ENCODE results near the gene EDN2.

Gene EDN2

DNA sequence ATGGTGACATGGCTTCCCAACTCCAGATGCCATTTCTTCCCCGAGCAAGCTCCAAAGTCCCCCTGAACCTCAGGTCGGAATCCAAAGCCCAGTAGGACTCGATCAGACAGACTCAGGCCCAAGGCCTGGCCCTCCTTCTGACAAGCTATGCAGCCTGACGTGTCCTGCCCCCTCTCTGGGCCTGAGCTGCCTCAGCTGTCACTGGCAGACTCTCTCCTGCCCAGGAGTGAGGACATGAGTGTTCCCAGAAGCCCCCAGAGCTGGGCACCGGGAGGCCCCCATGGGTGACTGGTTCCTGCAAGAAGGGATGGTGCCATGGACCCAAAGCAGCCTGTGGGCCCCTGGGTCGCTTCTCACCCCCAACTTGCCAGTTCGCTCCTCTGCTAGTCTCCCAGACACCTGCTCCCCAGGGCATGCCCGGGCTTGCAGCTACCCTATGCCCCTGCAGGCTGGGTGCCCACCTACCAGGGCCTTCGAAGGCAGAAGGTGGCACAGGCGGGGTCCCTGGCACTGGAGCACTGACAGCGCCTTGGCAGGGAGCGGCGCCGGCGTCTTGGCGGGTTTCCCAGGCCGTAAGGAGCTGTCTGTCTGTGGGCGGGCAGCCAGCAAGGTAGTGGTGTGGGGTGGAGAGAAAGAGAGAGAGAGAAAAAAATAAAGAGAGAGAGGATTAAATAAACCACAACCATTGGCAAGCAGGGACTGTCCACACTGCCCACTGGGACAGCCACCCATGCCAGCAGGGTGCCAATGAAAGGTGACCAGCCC, 2.3 kb downstream of the EDN2 start:
- DNase-seq: no peak

DNA sequence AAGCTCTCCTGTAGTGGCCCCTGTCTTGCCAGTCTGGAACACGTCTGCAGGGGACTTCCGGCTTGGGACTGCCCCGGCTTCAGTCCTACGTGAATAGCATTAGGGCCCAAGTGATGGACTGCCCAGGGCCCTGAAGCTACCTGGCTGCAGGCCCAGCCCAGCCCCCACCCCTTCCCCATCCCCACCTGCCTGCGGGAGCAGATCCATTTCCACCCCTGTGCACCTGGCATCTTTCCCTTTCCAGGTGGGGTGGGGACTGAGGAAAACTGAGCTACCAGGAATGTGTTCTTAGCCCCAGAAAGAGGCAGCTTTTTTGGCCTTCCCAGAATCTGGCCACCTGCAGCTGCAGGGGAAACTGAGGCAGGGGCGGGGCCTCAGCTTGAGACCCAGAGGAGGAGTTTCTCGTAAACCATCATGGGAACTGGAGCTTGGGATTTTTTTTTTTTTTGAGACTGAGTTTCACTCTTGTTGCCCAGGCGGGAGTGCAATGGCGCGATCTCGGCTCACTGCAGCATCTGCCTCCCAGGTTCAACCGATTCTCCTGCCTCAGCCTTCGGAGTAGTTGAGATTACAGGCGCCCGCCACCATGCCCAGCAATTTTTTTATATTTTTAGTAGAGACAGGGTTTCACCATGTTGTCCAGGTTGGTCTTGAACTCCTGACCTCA, 3.2 kb downstream of the EDN2 start:
- no peak for DNase-seq

DNA sequence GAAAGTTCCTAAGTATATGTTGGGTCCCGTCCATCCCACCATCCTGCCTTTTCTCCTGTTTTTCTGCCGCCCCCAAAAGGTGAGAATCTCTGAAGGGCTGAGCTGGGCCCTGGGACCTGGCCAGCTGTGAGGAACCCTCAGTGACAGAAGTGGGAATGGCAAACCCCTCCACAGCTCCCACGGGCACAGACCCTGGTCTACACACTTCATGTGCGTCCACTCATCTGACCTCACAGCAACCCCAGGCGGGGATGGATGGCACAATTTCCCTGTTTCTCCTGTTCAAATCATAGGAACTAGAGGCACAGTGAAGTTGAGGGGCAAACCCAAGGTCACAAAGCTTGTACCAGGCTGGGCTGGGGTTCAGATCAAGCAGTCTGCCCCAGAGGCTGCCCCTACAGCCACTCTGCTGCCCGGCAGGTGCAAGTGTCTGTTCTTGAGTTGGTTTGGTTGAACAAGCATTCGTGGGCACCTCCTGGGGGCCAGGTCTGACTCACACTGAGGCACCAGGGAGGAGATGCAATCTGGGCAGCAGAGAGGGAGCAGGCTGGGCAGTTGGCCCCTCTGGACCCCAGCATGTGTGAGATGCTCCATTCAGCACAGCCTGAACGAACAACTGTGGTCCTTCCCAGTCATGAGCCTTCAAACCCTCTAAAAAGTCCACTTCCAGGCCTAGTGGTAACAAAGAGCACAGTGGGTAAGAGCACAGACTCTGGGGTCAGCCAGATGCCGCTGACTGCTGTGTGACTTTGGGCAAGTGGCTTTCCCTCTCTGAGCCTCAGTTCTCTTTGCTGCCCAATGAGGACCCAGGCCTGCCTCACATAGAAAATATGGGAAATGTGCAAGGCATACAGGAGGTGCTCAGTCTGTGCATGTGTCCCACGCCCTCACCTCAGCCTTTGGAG, 4.0 kb downstream of the EDN2 start:
- no peak for DNase-seq

DNA sequence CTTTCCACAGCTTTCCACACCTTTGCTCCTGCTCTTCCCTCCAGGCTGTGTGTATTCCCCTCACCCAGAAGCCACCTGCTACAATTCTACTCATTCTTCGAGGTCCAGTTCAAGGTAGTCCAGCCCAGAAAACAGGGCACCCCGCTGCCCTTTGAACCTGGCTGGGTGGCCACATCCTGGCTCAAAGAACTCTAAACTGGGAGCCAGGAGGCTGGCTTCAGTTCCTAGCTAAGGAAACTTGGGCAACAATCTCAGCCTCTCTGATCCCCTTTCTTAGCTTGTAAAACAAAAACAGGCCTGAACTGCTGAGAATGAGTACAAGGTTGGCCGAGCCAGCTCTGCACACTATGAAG, 4.7 kb downstream of the EDN2 start:
- no peak for DNase-seq

DNA sequence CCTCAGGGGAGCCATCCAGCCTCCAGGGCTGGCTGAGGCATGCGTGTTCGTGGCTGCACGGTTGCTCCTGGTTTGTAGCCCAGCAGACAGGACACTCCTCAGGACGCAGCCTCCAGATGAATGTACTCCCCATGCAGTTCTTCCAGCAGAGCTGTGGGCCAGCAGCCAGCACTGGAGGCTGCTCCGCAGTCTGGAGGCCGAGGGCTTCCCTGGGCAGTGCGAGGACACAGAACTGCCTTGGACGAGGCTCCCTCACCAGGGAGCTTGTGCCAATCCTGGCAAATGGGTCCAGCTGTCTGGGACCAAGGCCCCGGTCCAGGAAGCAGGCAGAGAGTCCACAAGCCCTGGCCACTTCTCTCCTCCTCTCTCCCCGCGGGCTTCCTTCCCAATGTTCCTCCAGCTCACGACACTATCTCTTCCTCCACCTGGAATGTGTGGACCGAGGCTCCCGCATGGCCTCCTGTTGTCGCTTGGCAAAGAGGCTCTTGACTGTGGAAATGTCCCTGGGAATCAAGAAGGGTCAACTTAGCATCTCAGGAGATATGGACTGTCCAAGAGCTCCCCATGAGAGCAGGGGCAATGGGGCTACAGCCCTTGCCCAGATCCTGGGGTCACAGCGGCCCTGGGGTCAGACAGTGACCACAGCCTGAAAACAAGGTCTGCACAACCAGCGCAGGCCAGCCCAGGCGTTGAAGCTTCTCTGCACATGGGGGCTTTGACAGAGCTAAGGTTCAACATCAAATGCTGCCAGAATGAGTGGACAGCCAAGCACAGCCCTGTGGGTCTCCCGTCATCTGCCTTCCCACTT, 5.3 kb downstream of the EDN2 start:
- no peak for DNase-seq

DNA sequence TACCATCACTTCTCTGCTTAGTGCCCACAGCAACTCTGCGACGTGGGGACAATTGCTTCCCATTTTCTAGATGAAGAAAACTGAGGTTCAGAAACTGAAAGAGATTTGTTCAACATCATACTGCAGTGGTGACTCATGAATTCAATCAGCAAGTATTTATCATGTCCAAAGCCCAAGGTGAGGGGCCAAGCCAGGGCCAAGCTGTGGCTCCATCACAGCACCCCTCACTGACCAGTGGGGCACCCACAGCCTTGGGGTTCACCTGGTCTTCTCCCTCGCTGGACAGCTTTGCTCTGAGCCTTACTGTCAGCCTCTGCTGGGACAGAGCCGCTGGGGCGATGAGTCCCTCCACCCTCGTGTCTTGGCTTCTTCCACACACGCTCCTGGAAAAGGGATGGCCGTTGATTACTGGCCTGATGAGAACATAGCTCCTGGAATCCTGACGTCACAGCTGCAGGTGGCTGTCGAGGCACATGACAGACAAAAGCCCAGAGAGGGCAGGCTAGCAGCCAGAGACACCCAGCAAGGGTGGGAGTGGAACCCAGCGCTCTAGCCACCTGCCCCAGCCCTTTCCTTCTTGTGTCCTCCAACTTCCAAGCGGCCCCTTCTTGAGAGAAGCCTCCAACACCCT, 6.2 kb downstream of the EDN2 start:
- no peak for DNase-seq

DNA sequence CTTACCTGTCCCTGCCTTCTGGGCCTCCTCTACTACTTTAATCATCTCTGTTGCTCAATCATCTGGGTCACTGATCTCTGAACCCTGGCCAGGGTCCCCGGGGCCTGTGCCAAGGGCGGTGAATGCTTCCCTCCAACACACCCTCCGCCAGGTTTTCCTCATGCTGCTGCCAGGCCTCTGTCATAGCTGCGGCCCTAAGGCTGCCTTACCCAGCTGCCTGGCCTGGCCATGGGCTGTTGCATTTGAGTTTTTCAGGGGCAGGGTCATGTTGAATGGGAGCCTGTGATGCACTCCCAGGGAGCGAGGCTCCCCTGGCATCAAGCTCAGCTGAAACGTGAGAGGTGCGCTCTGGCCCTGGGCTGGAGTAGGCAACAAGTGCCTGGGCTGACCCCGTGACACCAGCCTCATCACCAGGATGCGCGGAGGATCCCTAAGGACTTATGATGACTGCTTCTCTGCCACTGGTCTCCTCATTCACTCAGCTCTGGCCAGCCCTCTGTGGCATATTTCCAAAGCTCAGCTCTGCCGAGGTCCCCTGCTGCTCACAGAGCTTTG, 7.6 kb downstream of the EDN2 start:
- DNase-seq: no peak

DNA sequence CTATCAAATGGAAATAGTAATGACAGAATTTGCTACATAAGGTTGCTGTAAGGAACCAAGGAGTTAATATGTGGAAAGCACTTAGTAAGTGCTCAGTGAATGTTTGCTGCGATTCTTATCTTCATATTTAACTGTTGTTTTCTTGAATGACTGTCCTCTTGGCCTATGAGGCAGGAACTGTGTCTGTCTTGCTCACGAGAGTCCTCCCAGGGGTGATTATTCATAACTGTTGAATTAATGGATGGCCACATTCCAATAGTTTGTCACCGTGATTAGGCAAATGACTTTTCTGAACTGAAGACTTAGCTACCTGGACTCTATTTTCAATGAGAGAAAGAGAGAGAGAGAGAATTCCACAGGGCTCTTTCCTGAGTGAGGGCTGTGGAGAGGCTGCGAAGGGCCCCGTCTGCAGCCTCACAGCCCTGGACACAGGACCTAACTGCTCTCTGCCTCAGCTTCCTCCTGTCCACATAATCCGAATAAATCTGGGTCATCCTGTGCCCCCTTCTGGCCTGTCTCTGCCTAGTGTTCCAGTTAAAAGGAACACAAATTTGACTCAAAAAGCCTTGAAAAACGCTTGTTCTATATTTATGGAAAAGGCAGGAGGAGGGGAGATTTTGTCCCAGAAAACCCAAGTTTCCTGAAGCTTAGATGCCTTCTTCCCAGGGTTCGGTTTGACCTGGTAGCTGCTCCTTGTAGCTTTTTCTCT, 8.5 kb downstream of the EDN2 start:
- DNase-seq: no peak

DNA sequence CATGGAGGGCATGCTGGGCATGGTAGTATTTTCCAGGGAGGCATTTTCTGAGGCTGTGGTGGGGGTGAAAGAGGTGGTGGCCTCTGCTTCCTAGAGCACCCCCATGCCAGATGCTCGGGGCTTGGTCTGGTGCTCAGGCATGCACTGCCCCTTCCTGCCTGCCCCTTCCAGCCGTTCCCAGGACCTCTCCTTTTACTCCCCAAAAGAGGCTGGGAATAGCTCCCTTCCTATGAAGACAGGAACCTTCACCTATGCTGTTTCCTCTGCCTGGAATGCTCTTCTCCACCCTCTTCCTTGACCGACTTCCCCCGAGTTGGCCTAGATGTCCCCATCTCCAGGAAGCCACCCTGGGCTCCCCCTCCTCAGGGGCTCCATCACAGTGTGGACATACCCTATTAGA, 9.1 kb downstream of the EDN2 start:
- no peak for DNase-seq

DNA sequence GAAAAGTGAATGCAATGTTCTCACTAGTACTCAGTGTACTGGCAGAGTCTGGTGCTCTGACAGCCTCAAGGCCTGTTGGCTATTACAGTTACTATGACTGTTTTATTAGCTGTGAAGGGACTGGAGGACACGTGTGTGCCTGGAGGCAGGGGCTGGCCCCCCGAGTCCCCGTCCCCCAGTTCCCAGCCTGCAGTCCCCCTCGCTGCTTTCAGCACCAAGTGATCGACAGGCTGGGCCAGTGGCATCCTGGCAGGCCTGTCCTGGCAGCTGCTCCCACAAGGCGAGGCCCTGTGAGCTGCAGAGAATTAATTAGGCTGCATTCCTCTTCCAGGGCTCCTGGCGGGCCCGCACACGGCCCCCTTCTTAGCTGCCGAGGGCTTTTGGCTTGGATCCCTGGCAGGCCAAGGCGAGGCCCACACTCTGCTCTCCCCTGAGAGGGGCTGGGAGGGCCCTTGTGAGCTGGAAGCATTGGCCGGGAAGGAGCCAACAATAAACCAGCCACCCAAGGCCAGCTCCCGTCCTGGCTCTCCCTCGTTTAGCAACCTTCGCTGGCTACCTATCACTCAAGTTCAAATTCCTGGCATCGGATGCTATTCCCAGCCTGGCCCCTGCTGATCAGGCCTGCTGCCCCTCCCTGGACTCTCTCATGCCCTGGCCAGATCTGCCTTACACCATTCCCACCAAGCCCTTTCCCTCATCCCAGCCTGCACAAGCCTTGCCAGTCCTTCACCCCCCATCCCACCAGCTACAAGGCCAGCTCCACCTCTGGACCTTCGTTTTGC, 9.8 kb downstream of the EDN2 start:
- DNase-seq: no peak

DNA sequence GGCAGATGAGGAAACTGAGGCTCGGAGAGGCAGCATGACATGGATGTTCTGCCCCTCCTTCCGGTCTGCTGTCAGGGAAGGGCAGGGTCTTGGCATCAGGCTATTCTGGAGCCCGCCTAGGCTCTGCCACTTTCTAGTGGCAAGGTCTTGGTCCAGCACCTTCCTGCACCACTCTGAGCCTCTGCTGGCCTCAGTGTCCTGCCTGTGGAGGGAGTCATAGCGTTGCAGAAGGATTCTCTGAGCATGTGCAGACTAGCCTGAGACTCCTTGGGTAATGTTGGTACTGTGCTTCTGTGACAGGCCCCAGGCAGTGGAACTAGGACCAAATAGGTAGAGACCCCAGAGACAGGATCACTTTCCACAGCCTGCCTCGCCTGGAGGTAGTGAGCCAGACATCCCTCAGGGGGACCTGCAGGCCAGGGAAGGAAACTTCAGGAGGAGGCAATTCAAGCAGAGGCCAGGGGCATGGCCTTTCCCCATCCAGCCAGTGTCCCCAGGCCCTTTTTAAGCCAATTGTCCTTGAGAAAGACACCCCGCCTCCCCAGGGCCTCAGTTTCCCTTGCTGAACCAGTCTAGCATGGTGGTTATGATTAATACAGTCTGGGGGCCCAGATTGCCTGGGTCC, 10.6 kb downstream of the EDN2 start:
- no peak for DNase-seq

DNA sequence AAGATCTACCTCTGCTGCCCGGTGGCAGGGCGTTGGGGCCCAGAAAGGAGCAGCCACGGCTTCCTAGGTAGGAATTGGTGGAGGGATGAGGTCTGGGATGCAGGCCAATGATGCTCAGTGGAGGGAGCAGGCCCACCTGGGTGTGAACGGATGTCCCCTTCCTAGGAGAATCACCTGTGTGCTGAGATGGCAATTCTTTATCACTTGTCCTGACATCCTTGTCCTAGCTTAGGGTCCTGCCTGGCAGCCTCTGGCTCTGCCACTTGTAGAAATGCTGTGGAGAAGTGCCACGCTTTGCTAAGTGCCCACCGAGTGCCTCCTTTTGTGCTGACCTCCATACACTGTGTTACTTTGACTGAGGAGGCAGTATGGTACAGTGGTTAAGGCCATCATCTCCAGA, 12.8 kb downstream of the EDN2 start:
- no peak for DNase-seq

DNA sequence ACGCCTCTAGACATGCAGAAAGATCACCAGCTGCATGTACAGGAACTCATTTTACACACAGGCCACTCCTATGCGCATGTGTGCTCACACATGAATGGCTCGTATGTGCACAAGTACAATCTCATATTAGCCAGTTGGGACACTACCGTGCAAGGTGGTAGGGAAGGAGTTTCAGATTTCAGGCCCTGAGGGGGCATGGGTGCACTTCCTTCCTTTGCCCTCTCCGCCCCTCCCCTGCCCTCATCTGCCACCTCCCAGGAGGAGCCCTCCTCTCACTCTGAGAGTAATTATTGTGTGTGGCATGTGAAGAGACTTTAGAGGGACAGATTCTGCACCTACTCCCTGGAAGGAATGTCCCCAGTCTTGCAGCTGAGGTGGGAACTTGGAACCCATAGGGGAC, 14.8 kb downstream of the EDN2 start:
- no peak for DNase-seq

DNA sequence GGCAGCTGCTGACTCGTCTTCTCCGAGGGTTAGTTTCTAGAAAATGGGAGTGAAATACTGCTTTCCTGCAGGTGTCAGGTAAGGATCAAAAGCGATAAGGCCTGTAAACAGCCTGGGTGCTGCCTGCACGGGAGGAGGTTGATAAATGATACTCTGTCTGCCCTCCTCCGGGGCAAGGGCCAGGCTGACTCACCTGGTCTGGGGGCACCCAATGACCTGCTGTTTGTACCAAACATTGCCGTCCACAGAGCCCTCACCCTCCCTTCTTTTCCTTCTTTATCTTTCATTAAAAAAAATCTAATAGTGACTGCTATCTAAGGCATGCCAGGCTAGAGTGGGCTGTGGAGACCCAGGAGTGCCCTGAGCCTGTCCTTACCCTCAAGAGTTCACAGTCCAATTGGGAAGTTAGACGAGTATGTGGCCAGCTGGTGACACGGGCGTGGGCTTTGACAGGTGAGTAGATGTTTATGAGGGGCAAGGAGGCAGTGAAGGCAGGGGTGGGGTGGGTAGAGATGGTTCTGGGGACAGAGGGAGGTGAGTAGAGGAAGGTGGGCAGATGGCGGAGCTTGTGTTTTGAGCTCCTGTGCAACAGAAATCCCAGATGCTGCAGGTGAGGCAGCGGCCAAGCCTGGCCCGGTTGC, 16.2 kb downstream of the EDN2 start:
- DNase-seq: no peak

DNA sequence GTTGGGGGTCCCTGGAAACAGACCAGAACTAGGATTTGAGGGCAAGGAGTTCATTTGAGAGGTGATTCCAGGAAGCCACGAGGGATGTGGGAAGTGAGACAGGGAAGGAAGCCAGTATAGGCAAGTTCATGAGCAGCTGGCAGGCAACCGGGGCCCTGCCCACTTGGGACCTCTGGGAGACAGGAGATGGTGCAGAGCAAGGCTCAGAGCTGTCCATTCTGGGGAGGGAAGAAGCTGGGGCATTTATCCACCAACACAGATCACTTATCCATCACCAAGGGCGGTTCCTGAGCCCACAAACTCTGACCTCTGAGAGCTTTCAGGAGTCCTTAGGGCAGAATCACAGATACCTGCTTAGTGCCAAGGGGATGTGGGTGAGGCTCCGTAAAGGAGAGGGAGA, 16.8 kb downstream of the EDN2 start:
- no peak for DNase-seq

DNA sequence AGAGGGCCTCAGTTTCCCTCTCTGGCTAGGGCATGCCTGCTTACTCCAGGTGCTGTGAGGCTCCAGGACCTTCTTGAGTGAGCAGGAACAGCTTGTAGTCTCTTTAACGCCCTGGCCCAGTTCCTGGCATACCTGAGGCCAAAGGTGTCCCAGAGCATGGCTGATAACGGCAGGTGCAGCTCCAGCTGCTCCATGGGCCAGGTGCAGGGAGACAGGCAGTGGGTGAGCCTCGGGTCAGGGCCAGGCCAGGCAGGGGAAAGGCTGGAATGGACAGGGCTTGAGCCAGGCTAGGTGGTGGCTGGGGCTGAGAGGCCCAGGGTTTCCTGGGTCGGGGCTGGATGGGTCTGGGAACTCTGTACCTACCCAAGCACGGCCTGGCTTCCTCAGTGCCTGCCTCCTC, 18.3 kb downstream of the EDN2 start:
- DNase-seq: no peak

DNA sequence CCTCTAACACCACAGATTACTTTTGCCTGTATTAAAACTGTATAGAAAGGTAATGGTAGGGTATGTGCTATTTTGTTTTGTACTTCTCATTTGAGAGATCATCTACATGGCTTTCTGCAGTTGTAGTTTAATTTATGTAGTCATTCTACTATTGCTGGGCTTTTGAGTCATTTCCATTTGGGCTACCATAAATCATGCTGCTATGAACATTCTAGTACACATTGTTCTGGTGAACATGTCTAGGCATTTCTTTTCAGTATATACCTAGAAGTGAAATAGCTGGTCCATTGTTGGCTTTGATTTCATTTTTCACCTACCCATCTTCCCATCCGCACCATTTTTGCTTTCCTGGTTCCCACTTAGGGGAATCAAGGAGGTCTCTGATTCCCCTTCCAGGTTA, 18.7 kb downstream of the EDN2 start:
- no peak for DNase-seq

DNA sequence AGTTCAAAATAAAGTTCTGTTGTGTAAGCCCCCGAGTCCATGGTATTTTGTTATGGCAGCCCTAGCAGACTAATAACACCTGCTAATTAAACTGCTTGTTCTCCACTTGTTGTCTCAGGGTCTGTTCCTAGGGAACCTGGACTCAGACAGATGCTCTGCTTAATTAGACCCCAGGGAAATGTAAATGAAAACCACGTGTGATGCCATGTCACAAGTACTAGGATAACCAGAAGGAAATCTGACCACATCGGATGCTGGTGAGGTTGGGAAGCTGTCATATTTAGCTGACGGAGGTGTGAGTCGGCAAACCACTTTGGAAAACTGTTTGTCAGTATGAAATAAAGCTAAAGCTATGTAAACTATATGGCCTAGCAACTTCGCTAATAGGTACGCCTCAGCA, 19.6 kb downstream of the EDN2 start:
- DNase-seq: no peak

DNA sequence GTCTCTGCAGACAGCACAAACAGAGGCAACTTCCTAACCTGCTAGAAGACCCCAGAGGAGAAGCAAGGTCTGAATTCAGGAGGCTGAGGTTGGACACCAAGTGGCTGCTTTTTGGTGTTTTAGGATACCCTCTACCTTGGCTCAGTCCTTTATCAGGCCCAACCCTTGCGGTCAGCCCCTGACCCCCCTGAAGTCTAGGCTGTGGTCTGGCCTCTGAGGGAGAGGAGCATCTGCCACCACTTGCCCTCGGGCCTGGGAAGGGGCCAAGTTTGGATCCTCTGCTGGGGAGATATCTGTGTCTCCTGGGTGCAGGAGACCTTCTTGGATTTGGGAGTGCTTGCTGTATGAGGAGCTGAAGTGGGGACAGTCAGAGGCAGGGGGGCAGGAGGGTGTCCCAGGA, 21.0 kb downstream of the EDN2 start:
- no peak for DNase-seq

DNA sequence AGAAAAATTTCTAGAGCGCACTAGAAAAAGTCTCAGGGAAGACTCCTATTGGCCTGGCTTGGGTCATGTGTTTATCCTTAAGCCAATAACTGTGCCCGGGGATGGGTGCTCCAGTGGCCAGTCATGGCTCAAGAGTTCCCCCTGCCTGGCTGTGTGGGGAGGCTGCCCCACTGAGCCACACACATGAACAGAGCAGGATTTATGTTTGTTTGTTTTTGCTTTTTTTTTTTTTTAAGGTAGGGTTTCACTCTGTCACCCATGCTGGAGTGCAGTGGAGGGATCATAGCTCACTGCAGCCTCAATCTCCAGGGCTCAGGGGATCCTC, 21.8 kb downstream of the EDN2 start:
- no peak for DNase-seq

All from activated CD4-positive, alpha-beta T cell treated with anti-CD3 and anti-CD28 coated beads, Interleukin-10, Interleukin-2, amounts not matched to agents 100 ng/mL and 50 ng/mL, durations not matched to agents 16 hours and 8 hours (primary cell).